Measurements from ENCODE around the gene ASAP2.

Gene ASAP2

GRCh38 chr2:9204939-9205338 lies 1.7 kb upstream of the ASAP2 start:
- Histone ChIP-seq H2AFZ (ENCODE audit: low read length) (no peak overlapping the region), H3K4me2 (ENCODE audit: low read depth, low read length) (no peak overlapping the region), H3K9me2 (replicated peaks; ENCODE audit: insufficient read depth, low read length) (no peaks in the 10 kb centered on the region), H3F3A (ENCODE audit: insufficient read depth, low read length) (peaks cover 5% of the 10 kb centered on the region; the same call in 1 of the 2 replicates), H3K9me3 (replicated peaks; ENCODE audit: insufficient read depth, low read length) (no peaks in the 10 kb centered on the region), H3K79me2 (ENCODE audit: low read length) (peaks cover 10% of the 10 kb centered on the region), H3K4me3 (ENCODE audit: low read length) (no peak overlapping the region), H3K4me1 (ENCODE audit: low read length) (peaks cover 9% of the 10 kb centered on the region; the same call in 1 of the 2 replicates), H3K27me3 (replicated peaks; ENCODE audit: insufficient read depth, low read length) (no peaks in the 10 kb centered on the region), H3K9ac (ENCODE audit: low read length) (no peak overlapping the region), H3K36me3 (replicated peaks; ENCODE audit: insufficient read depth, low read length) (no peaks in the 10 kb centered on the region), H4K20me1 (ENCODE audit: insufficient read depth, low read length) (no peaks in the 10 kb centered on the region), H3K27ac (ENCODE audit: low read length) (no peak overlapping the region)
- TF ChIP-seq EZH2 (optimal IDR thresholded peaks at IDR 0.05; ENCODE audit: low read depth, low read length) (no peak), EZH2phosphoT487 (IDR thresholded peaks at IDR 0.05; ENCODE audit: low read length) (no peak), CTCF (IDR thresholded peaks at IDR 0.05; ENCODE audit: low read length) (no peak)
- no peak for DNase-seq

GRCh38 chr2:9205486-9205885 lies 1.1 kb upstream of the ASAP2 start:
- Histone ChIP-seq H3F3A (ENCODE audit: insufficient read depth, low read length) (peaks cover 5% of the 10 kb centered on the region; the same call in 1 of the 2 replicates), H3K4me1 (ENCODE audit: low read length) (peaks cover 9% of the 10 kb centered on the region; the same call in 1 of the 2 replicates), H3K27ac (ENCODE audit: low read length) (no peak overlapping the region), H3K79me2 (ENCODE audit: low read length) (peaks cover 15% of the 10 kb centered on the region), H3K4me3 (ENCODE audit: low read length) (peak overlapping the region; percentile 68), H3K4me2 (ENCODE audit: low read depth, low read length) (peak overlapping the region; percentile 94), H4K20me1 (ENCODE audit: insufficient read depth, low read length) (no peaks in the 10 kb centered on the region), H3K9me3 (replicated peaks; ENCODE audit: insufficient read depth, low read length) (no peaks in the 10 kb centered on the region), H3K9me2 (replicated peaks; ENCODE audit: insufficient read depth, low read length) (no peaks in the 10 kb centered on the region), H3K27me3 (replicated peaks; ENCODE audit: insufficient read depth, low read length) (no peaks in the 10 kb centered on the region), H3K9ac (ENCODE audit: low read length) (peak overlapping the region; percentile 36; the same call in 1 of the 2 replicates), H2AFZ (ENCODE audit: low read length) (peak overlapping the region; percentile 82), H3K36me3 (replicated peaks; ENCODE audit: insufficient read depth, low read length) (no peaks in the 10 kb centered on the region)
- TF ChIP-seq CTCF (IDR thresholded peaks at IDR 0.05; ENCODE audit: low read length) (no peak), EZH2 (optimal IDR thresholded peaks at IDR 0.05; ENCODE audit: low read depth, low read length) (no peak), EZH2phosphoT487 (IDR thresholded peaks at IDR 0.05; ENCODE audit: low read length) (no peak)
- DNase-seq, result no peak

- DNase-seq, result peak; percentile 38
- H3K4me1 ChIP-seq (ENCODE audit: low read length), result peaks cover 9% of the 10 kb centered on the region; the same call in 1 of the 2 replicates
- peaks cover 5% of the 10 kb centered on the region; the same call in 1 of the 2 replicates for H3F3A ChIP-seq (ENCODE audit: insufficient read depth, low read length)
- no peaks in the 10 kb centered on the region for H3K9me3 ChIP-seq (replicated peaks; ENCODE audit: insufficient read depth, low read length)
- no peaks in the 10 kb centered on the region for H3K36me3 ChIP-seq (replicated peaks; ENCODE audit: insufficient read depth, low read length)
- no peaks in the 10 kb centered on the region for H3K27me3 ChIP-seq (replicated peaks; ENCODE audit: insufficient read depth, low read length)
- no peak overlapping the region for H3K27ac ChIP-seq (ENCODE audit: low read length)
- peak overlapping the region; percentile 93 for H3K4me3 ChIP-seq (ENCODE audit: low read length)
- no peaks in the 10 kb centered on the region for H4K20me1 ChIP-seq (ENCODE audit: insufficient read depth, low read length)
- peak overlapping the region; percentile 50; the same call in 1 of the 2 replicates for H3K9ac ChIP-seq (ENCODE audit: low read length)
- peak overlapping the region; percentile 97 for H3K4me2 ChIP-seq (ENCODE audit: low read depth, low read length)
- TF ChIP-seq CTCF (IDR thresholded peaks at IDR 0.05; ENCODE audit: low read length) (no peak), EZH2phosphoT487 (IDR thresholded peaks at IDR 0.05; ENCODE audit: low read length) (no peak), EZH2 (optimal IDR thresholded peaks at IDR 0.05; ENCODE audit: low read depth, low read length) (no peak)
- H3K79me2 ChIP-seq (ENCODE audit: low read length), result peaks cover 15% of the 10 kb centered on the region
- peak overlapping the region; percentile 97 for H2AFZ ChIP-seq (ENCODE audit: low read length)
- H3K9me2 ChIP-seq (replicated peaks; ENCODE audit: insufficient read depth, low read length), result no peaks in the 10 kb centered on the region
These were observed 504 bp downstream of the ASAP2 start for GRCh38 chr2:9206991-9207640.
